Measurements from ENCODE around the gene C4orf50.

GRCh38 chr4:5905714-5906113 is 112.5 kb downstream of the C4orf50 start:
- no peak for TF ChIP-seq CTCF (IDR thresholded peaks at IDR 0.05; ENCODE audit: insufficient read depth, low read length)
- no peak for TF ChIP-seq GABPA (IDR thresholded peaks at IDR 0.05; ENCODE audit: low read depth)
